Measurements from ENCODE around the gene AIRE.

- TF ChIP-seq CTCF (IDR thresholded peaks at IDR 0.05; ENCODE audit: insufficient read depth, low read length, poor library complexity, severe bottlenecking) (no peak), EZH2phosphoT487 (conservative IDR thresholded peaks at IDR 0.05; ENCODE audit: low read length) (no peak)
Measured at GRCh38 chr21:44324854-44325107, 39.1 kb downstream of the AIRE start.

All from SU-DHL-6 (cell line).